AG09309 (cell line): ENCODE results near the gene ANKRD31.

Experiments used
- DNase-seq: peaks from one replicate; pipeline ENCODE4 v3.0.0-alpha.2; 2010; ENCODE audit warnings: low read depth
- H3K4me3 ChIP-seq: 2 replicates; pipeline ENCODE4 v1.5.1; 2011; ENCODE audit warnings: mild to moderate bottlenecking, low read depth, low read length, moderate library complexity; ENCODE audit not compliant: control insufficient read depth
- TF ChIP-seq, protein P1 (sequence below): IDR thresholded peaks from 2 replicates; pipeline ENCODE4 v1.5.1; 2011; ENCODE audit warnings: mild to moderate bottlenecking, low read depth, low read length, inconsistent platforms; ENCODE audit not compliant: insufficient read depth, control insufficient read depth; ENCODE audit errors: missing control alignments

ANKRD31 gene

DNA sequence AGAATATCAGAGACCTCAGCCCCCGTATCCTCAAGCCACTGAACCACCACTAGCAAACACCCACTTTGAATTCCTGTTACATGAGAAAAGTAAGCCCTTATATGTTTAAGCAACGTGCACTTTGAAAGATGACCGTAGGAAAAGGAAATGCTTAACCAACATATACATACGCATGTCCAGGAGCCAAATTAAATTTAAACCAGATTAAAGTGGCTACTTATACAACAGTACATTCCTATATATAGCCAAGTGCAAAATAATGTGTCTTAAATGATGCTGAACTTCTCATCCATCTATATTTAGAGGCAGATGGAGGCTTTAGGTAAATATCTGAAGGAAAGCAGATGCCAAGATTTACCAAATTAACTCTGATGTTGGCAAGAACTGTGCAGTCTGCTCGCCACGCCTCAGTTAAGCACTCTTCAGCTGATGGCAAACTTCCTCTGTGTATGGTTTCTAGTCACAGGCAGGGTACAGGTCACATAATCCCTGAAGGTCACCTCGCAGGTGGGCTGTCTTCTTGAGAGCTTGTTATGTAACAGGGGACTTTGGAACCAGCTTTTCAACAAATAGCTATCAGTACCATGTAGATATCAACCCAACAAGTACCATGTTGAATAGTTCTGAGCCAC is 192.9 kb downstream of the ANKRD31 start:
- DNase-seq = no peak
- H3K4me3 ChIP-seq = no peak overlapping the region
- TF ChIP-seq, protein P1, sequence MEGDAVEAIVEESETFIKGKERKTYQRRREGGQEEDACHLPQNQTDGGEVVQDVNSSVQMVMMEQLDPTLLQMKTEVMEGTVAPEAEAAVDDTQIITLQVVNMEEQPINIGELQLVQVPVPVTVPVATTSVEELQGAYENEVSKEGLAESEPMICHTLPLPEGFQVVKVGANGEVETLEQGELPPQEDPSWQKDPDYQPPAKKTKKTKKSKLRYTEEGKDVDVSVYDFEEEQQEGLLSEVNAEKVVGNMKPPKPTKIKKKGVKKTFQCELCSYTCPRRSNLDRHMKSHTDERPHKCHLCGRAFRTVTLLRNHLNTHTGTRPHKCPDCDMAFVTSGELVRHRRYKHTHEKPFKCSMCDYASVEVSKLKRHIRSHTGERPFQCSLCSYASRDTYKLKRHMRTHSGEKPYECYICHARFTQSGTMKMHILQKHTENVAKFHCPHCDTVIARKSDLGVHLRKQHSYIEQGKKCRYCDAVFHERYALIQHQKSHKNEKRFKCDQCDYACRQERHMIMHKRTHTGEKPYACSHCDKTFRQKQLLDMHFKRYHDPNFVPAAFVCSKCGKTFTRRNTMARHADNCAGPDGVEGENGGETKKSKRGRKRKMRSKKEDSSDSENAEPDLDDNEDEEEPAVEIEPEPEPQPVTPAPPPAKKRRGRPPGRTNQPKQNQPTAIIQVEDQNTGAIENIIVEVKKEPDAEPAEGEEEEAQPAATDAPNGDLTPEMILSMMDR = no peak

DNA sequence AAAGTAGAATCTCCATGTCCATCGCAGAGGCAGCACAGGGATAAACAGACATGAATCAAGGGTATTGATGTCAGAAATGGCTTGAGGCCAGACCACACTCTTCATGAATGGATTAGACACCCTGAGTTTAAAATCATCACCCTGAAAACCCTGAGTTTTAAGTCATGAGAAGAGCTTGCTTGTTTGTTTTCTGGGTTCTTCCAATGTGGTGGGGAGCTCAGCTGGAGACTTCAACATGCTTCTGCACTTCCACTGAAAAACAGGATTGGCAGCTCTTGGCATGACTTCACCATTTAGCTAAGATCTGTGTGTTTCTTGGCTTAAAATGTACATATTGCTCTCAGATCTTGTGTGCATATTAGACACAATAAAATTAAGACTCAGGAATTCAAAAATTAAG is 194.2 kb downstream of the ANKRD31 start:
- TF ChIP-seq, protein P1 = no peak
- DNase-seq = no peak
- H3K4me3 ChIP-seq = no peak overlapping the region

DNA sequence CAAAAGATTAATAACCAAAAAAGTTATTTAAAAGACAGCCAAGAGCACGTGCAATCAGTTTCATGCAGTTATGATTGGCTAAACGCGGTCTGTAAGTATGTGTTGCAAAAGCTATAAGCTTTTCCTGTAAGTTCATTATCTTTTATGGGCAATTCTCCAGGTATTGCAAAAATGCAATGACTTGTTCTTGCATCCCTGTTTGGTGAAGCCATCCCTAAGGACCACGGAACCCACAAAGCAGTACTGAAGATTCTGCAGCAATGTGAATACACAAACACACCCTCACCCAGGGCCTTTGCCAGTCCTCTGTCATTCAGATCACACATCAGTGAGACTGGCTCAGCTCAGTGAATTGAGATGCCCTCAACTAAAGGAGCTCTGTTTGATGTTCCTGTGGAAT is 195.7 kb downstream of the ANKRD31 start:
- TF ChIP-seq, protein P1 = no peak
- DNase-seq = peak; percentile 69
- no peak overlapping the region for H3K4me3 ChIP-seq

DNA sequence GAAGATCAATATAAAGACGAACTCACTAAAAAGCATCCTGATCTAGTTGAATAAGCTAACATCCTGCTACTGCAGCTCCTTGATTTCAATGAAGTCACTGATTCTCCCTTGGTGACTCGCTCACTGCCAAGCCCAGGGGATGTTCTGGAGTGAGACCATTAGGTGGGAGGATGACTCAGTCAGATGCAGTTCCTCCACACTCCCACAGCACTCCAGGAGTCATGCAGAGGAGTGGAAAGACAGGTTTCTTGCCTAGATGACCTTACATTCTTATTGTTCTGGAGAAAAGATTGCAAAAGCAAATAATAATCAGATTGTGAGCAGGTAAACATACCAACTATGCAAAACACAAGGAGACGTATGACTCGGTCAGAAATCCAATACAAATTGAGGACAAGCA is 199.6 kb downstream of the ANKRD31 start:
- H3K4me3 ChIP-seq = no peak overlapping the region
- peak; percentile 46 for DNase-seq
- TF ChIP-seq, protein P1 = peak; percentile 4

DNA sequence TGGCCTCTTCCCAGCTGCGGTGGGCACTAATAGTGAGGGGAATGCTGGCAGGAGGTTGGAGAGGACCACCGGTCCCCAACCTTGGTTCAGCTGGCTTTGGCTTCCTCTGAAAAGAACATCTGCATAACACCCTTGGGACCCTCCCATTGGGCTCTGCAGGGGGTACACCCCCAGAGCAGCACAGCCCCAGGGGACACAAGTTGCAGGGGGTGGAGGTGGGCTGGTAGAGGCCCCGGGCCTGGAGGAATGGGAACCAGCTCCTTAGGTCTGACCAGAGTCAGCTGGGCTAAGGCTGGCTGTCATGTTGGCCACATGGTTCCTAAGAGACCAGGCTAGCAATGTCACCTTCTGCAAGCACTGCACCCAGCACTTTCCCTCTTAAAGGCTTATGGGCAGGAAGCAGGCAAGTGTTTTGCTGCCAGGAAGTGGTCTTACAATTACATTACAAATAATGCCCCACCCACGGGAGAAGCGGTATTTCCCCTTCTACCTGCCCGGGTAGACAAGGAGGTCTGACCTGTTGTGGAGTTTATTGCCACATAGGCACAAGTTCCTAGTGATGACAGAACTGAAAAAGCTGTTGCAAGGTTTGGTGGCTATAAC is 202.4 kb downstream of the ANKRD31 start:
- no peak overlapping the region for H3K4me3 ChIP-seq
- no peak for DNase-seq
- TF ChIP-seq, protein P1 = no peak

DNA sequence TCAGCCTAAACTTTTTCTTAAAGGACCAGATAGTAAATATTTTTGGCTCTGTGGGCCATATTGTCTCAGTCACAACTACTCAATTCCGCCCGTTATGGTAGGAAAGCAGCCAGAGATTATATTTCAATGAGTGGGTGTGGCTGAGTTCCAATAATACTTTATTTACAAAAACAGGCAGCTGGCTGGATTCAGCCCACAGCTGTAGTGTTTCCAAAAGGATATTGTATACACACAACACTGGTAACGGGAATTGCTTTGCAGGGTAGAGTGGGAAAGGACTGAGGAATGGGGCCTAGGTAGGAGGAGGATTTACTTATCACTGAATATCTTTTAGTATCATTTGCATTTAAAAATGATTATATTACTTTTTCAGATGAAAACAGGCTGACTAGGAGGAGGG is 205.3 kb downstream of the ANKRD31 start:
- H3K4me3 ChIP-seq = no peak overlapping the region
- TF ChIP-seq, protein P1 = no peak
- no peak for DNase-seq
